PC-9 (cell line): ENCODE measurements around the gene DNAI1. TPM values are rescaled to one million over a fixed set of nuclear protein-coding genes. Genes with fewer than 3 reads are reported as not detected.
"Not testable (repeated sequence)": the region's sequence is repeated elsewhere in the genome, so short reads cannot be mapped to it uniquely, and the experiment has no call there.

ENCODE experiments used
- BruUV-seq: library from RNA; stranded (reverse); fragments of 400-500 nt; replicated peaks from 2 replicates; lab custom pipeline; 2021; lab: Mats Ljungman, UMichigan
- CTCF ChIA-PET: fragments of 300-600 bp; sonication (Branson Sonifier 250); formaldehyde crosslinking; loops from one replicate; lab custom pipeline; 2022; ENCODE audit warnings: antibody characterized with exemption; lab: Charles Lee
- POLR2A ChIA-PET: fragments of 300-600 bp; sonication (Branson Sonifier 250); formaldehyde crosslinking; loops from one replicate; lab custom pipeline; 2022; ENCODE audit warnings: antibody characterized with exemption; ENCODE audit not compliant: unreplicated experiment; lab: Charles Lee
- DNase-seq, 2 experiments: peaks; one replicate each; pipeline versions ENCODE4 v3.0.0 to v3.0.0-alpha.2; 2015 to 2022; ENCODE audit warnings: mixed read lengths in 1 of 2
- H2AFZ ChIP-seq: fragments of 200-600 bp; sonication (generic); 2 replicates; pipeline ENCODE4 v1.8.1; 2017; ENCODE audit warnings: antibody characterized with exemption
- H3F3A ChIP-seq: fragments of 200-600 bp; sonication (generic); 2 replicates; pipeline ENCODE4 v1.8.1; 2017; ENCODE audit warnings: antibody characterized with exemption, mild to moderate bottlenecking, low read depth; ENCODE audit not compliant: insufficient read depth
- H3K27ac ChIP-seq: fragments of 200-600 bp; sonication (generic); 2 replicates; pipeline ENCODE4 v1.6.1; 2016; ENCODE audit warnings: mixed run types
- H3K27me3 ChIP-seq: fragments of 200-600 bp; sonication (generic); 2 replicates; pipeline ENCODE4 v1.6.1; 2016; ENCODE audit warnings: low read depth, mixed run types; ENCODE audit not compliant: insufficient read depth
- H3K36me3 ChIP-seq: fragments of 200-600 bp; sonication (generic); 2 replicates; pipeline ENCODE4 v1.6.1; 2016; ENCODE audit warnings: low read depth, mixed run types
- H3K4me1 ChIP-seq: fragments of 200-600 bp; sonication (generic); replicated peaks from 2 replicates; pipeline ENCODE4 v1.6.1; 2016; ENCODE audit warnings: mixed run types; ENCODE audit not compliant: insufficient read depth
- H3K4me2 ChIP-seq: fragments of 200-600 bp; sonication (generic); 2 replicates; pipeline ENCODE4 v1.6.1; 2017; ENCODE audit warnings: mixed run types
- H3K4me3 ChIP-seq: fragments of 200-600 bp; sonication (generic); 2 replicates; pipeline ENCODE4 v1.6.1; 2016; ENCODE audit warnings: mixed run types
- H3K79me2 ChIP-seq: fragments of 200-600 bp; sonication (generic); 2 replicates; pipeline ENCODE4 v1.6.1; 2017; ENCODE audit warnings: low read depth, mixed run types
- H3K9me2 ChIP-seq: fragments of 200-600 bp; sonication (generic); 2 replicates; pipeline ENCODE4 v1.8.1; 2017; ENCODE audit warnings: mild to moderate bottlenecking; ENCODE audit not compliant: insufficient read depth
- H3K9me3 ChIP-seq: fragments of 200-600 bp; sonication (generic); 2 replicates; pipeline ENCODE4 v1.8.1; 2016; ENCODE audit warnings: low read depth; ENCODE audit not compliant: insufficient read depth
- H4K20me1 ChIP-seq: fragments of 200-600 bp; sonication (generic); 2 replicates; pipeline ENCODE4 v1.8.1; 2017; ENCODE audit not compliant: insufficient read depth
- EZH2 ChIP-seq: fragments of 200-600 bp; sonication (generic); IDR thresholded peaks from 2 replicates; pipeline ENCODE4 v1.8.0; 2017; ENCODE audit warnings: antibody characterized with exemption, low read depth
- intact Hi-C: fragments of 100-400 bp; cut with micrococcal nuclease; formaldehyde crosslinking; loops from one replicate; pipeline ENCODE4 v1.10.0; 2022; ENCODE audit not compliant: unreplicated experiment
- total RNA-seq: library from RNA; stranded (reverse); gene quantifications from 2 replicates; pipeline ENCODE4 v1.2.3, GENCODE V29; 2021
- TF ChIP-seq, protein P1 (sequence below): fragments of 200-600 bp; sonication (generic); conservative IDR thresholded peaks from 2 replicates; pipeline ENCODE4 v1.6.1; 2017; ENCODE audit warnings: mixed run types, antibody characterized with exemption, mild to moderate bottlenecking, moderate library complexity

DNAI1 gene
- total RNA-seq, 1 experiment from 2014 or later: 1.6 TPM

DNA sequence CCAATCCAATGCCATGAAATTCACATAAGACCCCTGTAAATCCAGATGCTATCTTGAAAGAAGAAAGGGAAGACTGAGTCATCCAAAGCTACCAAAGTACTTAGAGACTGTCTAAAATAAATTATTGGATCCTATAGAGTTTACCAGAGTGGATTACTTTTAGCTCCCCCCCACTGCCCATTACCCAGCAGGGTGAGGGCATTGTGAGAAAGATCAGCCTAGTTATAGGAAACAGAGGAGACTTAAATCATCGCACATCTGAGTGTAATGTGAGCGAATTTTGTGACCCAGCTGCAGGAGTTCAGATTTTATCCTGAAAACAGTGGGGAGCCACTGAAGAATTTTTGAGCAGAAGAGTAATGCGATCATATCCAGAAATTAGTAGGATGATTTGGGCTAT is 65.7 kb downstream of the DNAI1 start:
- no peaks in the 10 kb centered on the region for H3K9me2 ChIP-seq
- H3K4me1 ChIP-seq: no peaks in the 10 kb centered on the region
- no peak overlapping the region for H2AFZ ChIP-seq
- no peak for DNase-seq
- CTCF ChIA-PET: no interaction called here
- TF ChIP-seq, protein P1, sequence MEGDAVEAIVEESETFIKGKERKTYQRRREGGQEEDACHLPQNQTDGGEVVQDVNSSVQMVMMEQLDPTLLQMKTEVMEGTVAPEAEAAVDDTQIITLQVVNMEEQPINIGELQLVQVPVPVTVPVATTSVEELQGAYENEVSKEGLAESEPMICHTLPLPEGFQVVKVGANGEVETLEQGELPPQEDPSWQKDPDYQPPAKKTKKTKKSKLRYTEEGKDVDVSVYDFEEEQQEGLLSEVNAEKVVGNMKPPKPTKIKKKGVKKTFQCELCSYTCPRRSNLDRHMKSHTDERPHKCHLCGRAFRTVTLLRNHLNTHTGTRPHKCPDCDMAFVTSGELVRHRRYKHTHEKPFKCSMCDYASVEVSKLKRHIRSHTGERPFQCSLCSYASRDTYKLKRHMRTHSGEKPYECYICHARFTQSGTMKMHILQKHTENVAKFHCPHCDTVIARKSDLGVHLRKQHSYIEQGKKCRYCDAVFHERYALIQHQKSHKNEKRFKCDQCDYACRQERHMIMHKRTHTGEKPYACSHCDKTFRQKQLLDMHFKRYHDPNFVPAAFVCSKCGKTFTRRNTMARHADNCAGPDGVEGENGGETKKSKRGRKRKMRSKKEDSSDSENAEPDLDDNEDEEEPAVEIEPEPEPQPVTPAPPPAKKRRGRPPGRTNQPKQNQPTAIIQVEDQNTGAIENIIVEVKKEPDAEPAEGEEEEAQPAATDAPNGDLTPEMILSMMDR: no peak
- no peak for TF ChIP-seq EZH2
- no peak overlapping the region for H3K4me3 ChIP-seq
- no peaks in the 10 kb centered on the region for H4K20me1 ChIP-seq
- H3K36me3 ChIP-seq: no peaks in the 10 kb centered on the region
- H3K27ac ChIP-seq: no peak overlapping the region
- no TSS peak for BruUV-seq
- intact Hi-C loops: no loop called here
- POLR2A ChIA-PET: no interaction called here
- H3K27me3 ChIP-seq: peaks cover 10% of the 10 kb centered on the region; the same call in 1 of the 2 replicates
- H3K79me2 ChIP-seq: no peaks in the 10 kb centered on the region
- H3K9me3 ChIP-seq: no peaks in the 10 kb centered on the region
- no peaks in the 10 kb centered on the region for H3F3A ChIP-seq
- H3K4me2 ChIP-seq: no peak overlapping the region

DNA sequence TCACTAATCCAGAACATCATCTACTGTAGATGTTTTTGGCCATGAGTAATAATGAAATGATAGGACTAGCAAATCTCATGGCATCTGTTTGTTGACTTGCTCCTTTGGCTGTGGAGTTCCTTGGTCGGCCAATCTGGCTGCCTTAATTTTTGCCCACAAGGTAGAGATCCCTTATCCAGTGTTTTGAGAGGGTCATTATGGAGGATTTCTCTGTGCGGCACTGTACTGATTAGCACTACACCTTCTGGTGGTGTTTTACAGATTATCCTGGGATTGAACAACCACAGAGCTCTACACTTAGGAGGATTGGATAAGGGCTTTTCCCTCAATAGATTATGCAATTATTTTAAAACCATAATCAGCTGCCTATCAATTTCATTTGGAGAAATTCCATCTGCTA is 67.4 kb downstream of the DNAI1 start:
- no TSS peak for BruUV-seq
- Histone ChIP-seq H3K4me2 (no peak overlapping the region), H3F3A (no peaks in the 10 kb centered on the region)

GRCh38 chr9:34532041-34532440 is 73.4 kb downstream of the DNAI1 start:
- CTCF ChIA-PET, BruUV-seq: not testable (repeated sequence)

More for the DNA sequence above, 67.4 kb downstream of the DNAI1 start:
- H3K9me2 ChIP-seq: no peaks in the 10 kb centered on the region
- CTCF ChIA-PET: no interaction called here
- POLR2A ChIA-PET: no interaction called here
- intact Hi-C loops: no loop called here
- H3K36me3 ChIP-seq: no peaks in the 10 kb centered on the region
- TF ChIP-seq, protein P1: no peak
- TF ChIP-seq EZH2: no peak
- H4K20me1 ChIP-seq: no peaks in the 10 kb centered on the region
- H3K27me3 ChIP-seq: peaks cover 10% of the 10 kb centered on the region; the same call in 1 of the 2 replicates
- no peak for DNase-seq
- H3K79me2 ChIP-seq: no peaks in the 10 kb centered on the region
- H3K9me3 ChIP-seq: no peaks in the 10 kb centered on the region
- H3K4me1 ChIP-seq: no peaks in the 10 kb centered on the region
- H3K4me3 ChIP-seq: no peak overlapping the region
- H2AFZ ChIP-seq: no peak overlapping the region
- no peak overlapping the region for H3K27ac ChIP-seq

DNA sequence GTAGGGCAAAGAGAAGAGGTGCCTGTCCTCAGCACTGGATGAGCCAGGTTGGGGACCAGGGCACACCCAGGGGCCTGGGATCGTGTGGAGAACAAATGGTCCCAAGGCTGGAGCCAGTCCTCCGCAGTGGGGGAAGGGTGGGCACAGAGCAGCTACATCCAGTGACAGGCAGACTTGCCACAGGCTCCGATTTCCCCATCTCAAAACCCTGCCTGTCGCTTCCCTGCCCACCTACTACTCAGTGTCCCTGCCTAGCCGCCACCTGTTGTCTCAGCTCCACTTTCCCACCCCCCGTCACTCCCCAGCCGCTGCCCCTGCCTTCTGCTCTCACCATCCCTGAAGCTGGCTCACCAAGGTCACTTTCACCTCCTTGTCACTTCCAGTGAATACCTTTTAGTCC is 78.1 kb downstream of the DNAI1 start:
- no peak for DNase-seq
- Histone ChIP-seq H3K9me3 (no peaks in the 10 kb centered on the region), H4K20me1 (no peaks in the 10 kb centered on the region), H3K4me2 (no peak overlapping the region), H3K79me2 (no peaks in the 10 kb centered on the region), H3K27ac (no peak overlapping the region), H3K4me1 (no peaks in the 10 kb centered on the region), H3K27me3 (peaks cover 40% of the 10 kb centered on the region; the same call in 1 of the 2 replicates), H3F3A (no peaks in the 10 kb centered on the region), H3K36me3 (no peaks in the 10 kb centered on the region), H3K9me2 (no peaks in the 10 kb centered on the region), H2AFZ (no peak overlapping the region), H3K4me3 (no peak overlapping the region)
- intact Hi-C loops: no loop called here
- ChIA-PET POLR2A (no interaction called here), CTCF (no interaction called here)
- no peak for TF ChIP-seq EZH2
- TF ChIP-seq, protein P1: no peak
- no TSS peak for BruUV-seq

More at GRCh38 chr9:34532041-34532440, 73.4 kb downstream of the DNAI1 start:
- H2AFZ ChIP-seq, H3F3A ChIP-seq, H3K9me2 ChIP-seq, H3K9me3 ChIP-seq, DNase-seq, H3K27ac ChIP-seq, H3K4me3 ChIP-seq, intact Hi-C loops, H3K79me2 ChIP-seq, POLR2A ChIA-PET, H3K4me2 ChIP-seq, H3K4me1 ChIP-seq, H3K36me3 ChIP-seq, H4K20me1 ChIP-seq: not testable (repeated sequence)
- peaks cover 43% of the 10 kb centered on the region for H3K27me3 ChIP-seq
